Measurements from ENCODE around the gene HK1. TPM values are rescaled to one million over a fixed set of nuclear protein-coding genes. Genes with fewer than 3 reads are reported as not detected.
"Not testable (repeated sequence)": the region's sequence is repeated elsewhere in the genome, so short reads cannot be mapped to it uniquely, and the experiment has no call there.

Gene HK1
- total RNA-seq, 1 donor from 2014 or later = 57.3 TPM

- peak; percentile 92 for DNase-seq (ENCODE audit: low spot score)
These were observed 49.4 kb downstream of the HK1 start for GRCh38 chr10:69327463-69328379.

- no peak for DNase-seq (ENCODE audit: low spot score)
These were observed 50.1 kb downstream of the HK1 start for GRCh38 chr10:69328380-69328735.

GRCh38 chr10:69328888-69329287 is 50.6 kb downstream of the HK1 start:
- not testable (repeated sequence) for DNase-seq (ENCODE audit: low spot score)

- DNase-seq (ENCODE audit: low spot score) = no peak
These were observed 51.5 kb downstream of the HK1 start for GRCh38 chr10:69329721-69330178.

GRCh38 chr10:69331161-69331560 is 52.9 kb downstream of the HK1 start:
- DNase-seq (ENCODE audit: low spot score) = no peak

GRCh38 chr10:69332278-69333010 is 54.1 kb downstream of the HK1 start:
- no peak for DNase-seq (ENCODE audit: low spot score)

- DNase-seq (ENCODE audit: low spot score) = peak; percentile 88
These were observed 54.9 kb downstream of the HK1 start for GRCh38 chr10:69333205-69333604.

GRCh38 chr10:69333865-69334301 is 55.6 kb downstream of the HK1 start:
- DNase-seq (ENCODE audit: low spot score) = not testable (repeated sequence)

- no peak for DNase-seq (ENCODE audit: low spot score)
These were observed 56.2 kb downstream of the HK1 start for GRCh38 chr10:69334302-69335062.

GRCh38 chr10:69335063-69335587 is 56.8 kb downstream of the HK1 start:
- peak; percentile 59 for DNase-seq (ENCODE audit: low spot score)

- no peak for DNase-seq (ENCODE audit: low spot score)
These were observed 57.3 kb downstream of the HK1 start for GRCh38 chr10:69335613-69336012.

GRCh38 chr10:69336952-69337295 is 58.6 kb downstream of the HK1 start:
- no peak for DNase-seq (ENCODE audit: low spot score)

- peak; percentile 79 for DNase-seq (ENCODE audit: low spot score)
These were observed 59.2 kb downstream of the HK1 start for GRCh38 chr10:69337296-69338132.

- DNase-seq (ENCODE audit: low spot score) = no peak
These were observed 59.8 kb downstream of the HK1 start for GRCh38 chr10:69338133-69338456.

GRCh38 chr10:69338547-69339450 is 60.5 kb downstream of the HK1 start:
- no peak for DNase-seq (ENCODE audit: low spot score)

- no peak for DNase-seq (ENCODE audit: low spot score)
These were observed 62.4 kb downstream of the HK1 start for GRCh38 chr10:69340695-69341094.

GRCh38 chr10:69343905-69344304 is 65.6 kb downstream of the HK1 start:
- DNase-seq (ENCODE audit: low spot score) = no peak

- DNase-seq (ENCODE audit: low spot score) = no peak
These were observed 66.4 kb downstream of the HK1 start for GRCh38 chr10:69344591-69345252.

GRCh38 chr10:69345402-69345801 is 67.1 kb downstream of the HK1 start:
- no peak for DNase-seq (ENCODE audit: low spot score)

All from umbilical cord (tissue), 2 donors.